Measurements from ENCODE around the gene UGT1A9. TPM values are rescaled to one million over a fixed set of nuclear protein-coding genes. Genes with fewer than 3 reads are reported as not detected.
"Not testable (repeated sequence)": the region's sequence is repeated elsewhere in the genome, so short reads cannot be mapped to it uniquely, and the experiment has no call there.

UGT1A9 gene
- total and polyA plus RNA-seq, 7 donors, result 0.36 TPM; not detected in 6

DNA sequence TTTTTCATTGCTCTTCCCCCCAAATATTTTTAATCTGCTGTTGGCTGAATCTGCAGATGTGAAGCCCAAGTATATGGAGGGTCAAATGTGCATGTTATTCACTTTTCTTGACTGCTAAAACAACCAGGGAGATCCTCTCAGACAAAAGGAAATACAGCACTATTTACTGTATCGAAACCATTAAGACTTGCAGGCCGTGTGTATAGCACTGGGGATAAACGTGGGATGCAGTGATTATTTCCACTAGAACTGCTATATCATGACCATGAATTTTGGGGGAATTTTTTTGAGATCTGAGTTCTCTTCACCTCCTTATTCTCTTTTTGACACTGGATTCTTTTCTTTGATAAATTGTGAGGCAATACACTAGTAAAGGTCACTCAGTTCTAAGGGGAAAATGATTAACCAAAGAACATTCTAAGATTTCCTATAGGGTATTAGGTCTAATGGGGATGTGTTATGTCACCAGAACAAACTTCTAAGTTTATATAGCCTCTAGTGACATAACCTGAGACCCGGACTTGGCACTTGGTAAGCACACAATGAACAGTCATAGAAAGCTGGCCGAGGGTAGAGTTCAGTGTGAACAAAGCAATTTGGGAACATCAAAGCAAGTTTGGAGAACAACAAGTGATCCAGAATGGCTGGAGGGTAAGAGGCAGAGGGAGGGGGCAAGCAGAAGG is 73.5 kb downstream of the UGT1A9 start:
- Histone ChIP-seq H3K4me1 (no peaks in the 10 kb centered on the region), H3K9me3 (no peaks in the 10 kb centered on the region), H3K4me3 (no peak overlapping the region), H3K27me3 (no peaks in the 10 kb centered on the region), H3K27ac (no peak overlapping the region), H3K36me3 (no peaks in the 10 kb centered on the region)
- TF ChIP-seq POLR2AphosphoS5 (IDR thresholded peaks at IDR 0.05) (no peak), POLR2A (IDR thresholded peaks at IDR 0.05) (no peak)
- TF ChIP-seq, protein P1, sequence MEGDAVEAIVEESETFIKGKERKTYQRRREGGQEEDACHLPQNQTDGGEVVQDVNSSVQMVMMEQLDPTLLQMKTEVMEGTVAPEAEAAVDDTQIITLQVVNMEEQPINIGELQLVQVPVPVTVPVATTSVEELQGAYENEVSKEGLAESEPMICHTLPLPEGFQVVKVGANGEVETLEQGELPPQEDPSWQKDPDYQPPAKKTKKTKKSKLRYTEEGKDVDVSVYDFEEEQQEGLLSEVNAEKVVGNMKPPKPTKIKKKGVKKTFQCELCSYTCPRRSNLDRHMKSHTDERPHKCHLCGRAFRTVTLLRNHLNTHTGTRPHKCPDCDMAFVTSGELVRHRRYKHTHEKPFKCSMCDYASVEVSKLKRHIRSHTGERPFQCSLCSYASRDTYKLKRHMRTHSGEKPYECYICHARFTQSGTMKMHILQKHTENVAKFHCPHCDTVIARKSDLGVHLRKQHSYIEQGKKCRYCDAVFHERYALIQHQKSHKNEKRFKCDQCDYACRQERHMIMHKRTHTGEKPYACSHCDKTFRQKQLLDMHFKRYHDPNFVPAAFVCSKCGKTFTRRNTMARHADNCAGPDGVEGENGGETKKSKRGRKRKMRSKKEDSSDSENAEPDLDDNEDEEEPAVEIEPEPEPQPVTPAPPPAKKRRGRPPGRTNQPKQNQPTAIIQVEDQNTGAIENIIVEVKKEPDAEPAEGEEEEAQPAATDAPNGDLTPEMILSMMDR (IDR thresholded peaks at IDR 0.05), result no peak
- intact Hi-C loops (cut with DNase I), result no loop called here
- DNase-seq, result no peak
- WGBS, 2 donors, result 50 to 68% methylated on average over 5 of the region's 5 CpGs

DNA sequence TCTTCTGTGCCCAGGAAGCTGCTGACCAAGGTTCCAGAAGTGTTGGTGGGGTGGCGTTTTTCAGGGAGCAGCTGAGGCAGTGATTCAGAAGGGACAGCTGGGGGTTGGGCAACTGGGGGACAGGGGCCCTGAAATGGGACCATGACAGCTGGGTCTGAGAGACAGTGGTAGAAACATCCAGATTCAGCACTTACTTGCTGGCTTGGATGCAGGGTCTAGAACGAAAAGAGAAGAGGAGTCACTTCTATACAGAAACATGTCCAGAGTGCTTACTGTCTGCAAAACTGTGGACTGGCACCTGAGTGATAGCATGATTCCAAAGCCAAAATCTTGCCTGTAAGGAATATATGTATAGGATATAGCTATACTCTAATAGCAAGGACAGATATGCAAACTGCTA is 74.1 kb downstream of the UGT1A9 start:
- 83 to 86% methylated on average over 2 of the region's 2 CpGs for WGBS, 2 donors
- DNase-seq; H3K27ac ChIP-seq; H3K27me3 ChIP-seq; H3K4me3 ChIP-seq; H3K36me3 ChIP-seq; intact Hi-C loops (cut with DNase I); H3K4me1 ChIP-seq; H3K9me3 ChIP-seq: not testable (repeated sequence)

- Histone ChIP-seq H3K4me1 (no peaks in the 10 kb centered on the region), H3K4me3 (no peak overlapping the region), H3K9me3 (no peaks in the 10 kb centered on the region), H3K27me3 (no peaks in the 10 kb centered on the region), H3K36me3 (no peaks in the 10 kb centered on the region), H3K27ac (no peak overlapping the region)
- WGBS, 2 donors, result 78 to 89% methylated on average over 10 of the region's 10 CpGs
- intact Hi-C loops (cut with DNase I), result no loop called here
- DNase-seq, result no peak
- TF ChIP-seq POLR2AphosphoS5 (IDR thresholded peaks at IDR 0.05), result no peak
Measured at GRCh38 chr2:233746475-233747282, 75.0 kb downstream of the UGT1A9 start.

GRCh38 chr2:233747283-233747544 is 75.5 kb downstream of the UGT1A9 start:
- intact Hi-C loops (cut with DNase I), result no loop called here
- Histone ChIP-seq H3K4me3 (no peak overlapping the region), H3K4me1 (no peaks in the 10 kb centered on the region), H3K36me3 (no peaks in the 10 kb centered on the region), H3K27me3 (no peaks in the 10 kb centered on the region), H3K9me3 (no peaks in the 10 kb centered on the region), H3K27ac (no peak overlapping the region)
- TF ChIP-seq EP300 (IDR thresholded peaks at IDR 0.05), result no peak
- TF ChIP-seq POLR2AphosphoS5 (IDR thresholded peaks at IDR 0.05), result no peak
- no peak for TF ChIP-seq POLR2A (IDR thresholded peaks at IDR 0.05)
- TF ChIP-seq, protein P1 (IDR thresholded peaks at IDR 0.05), result no peak
- 88 to 97% methylated on average over 6 of the region's 6 CpGs for WGBS, 2 donors
- no peak for DNase-seq

- H3K4me1 ChIP-seq; H3K4me3 ChIP-seq; H3K27ac ChIP-seq; H3K9me3 ChIP-seq; H3K27me3 ChIP-seq; DNase-seq; H3K36me3 ChIP-seq; intact Hi-C loops (cut with DNase I): not testable (repeated sequence)
- WGBS, 2 donors, result 85 to 90% methylated on average over 2 of the region's 2 CpGs
Measured at GRCh38 chr2:233750689-233751088, 79.0 kb downstream of the UGT1A9 start.

- H3K4me3 ChIP-seq; H3K4me1 ChIP-seq; H3K9me3 ChIP-seq; H3K27me3 ChIP-seq; H3K27ac ChIP-seq; H3K36me3 ChIP-seq; DNase-seq; intact Hi-C loops (cut with DNase I): not testable (repeated sequence)
- WGBS, 2 donors, result 57 to 70% methylated on average over 2 of the region's 2 CpGs
Measured at GRCh38 chr2:233751212-233752009, 79.7 kb downstream of the UGT1A9 start.
